Smooth muscle cell (in vitro differentiated cells): ENCODE results near the gene KRTAP10-3. TPM values are rescaled to one million over a fixed set of nuclear protein-coding genes. Genes with fewer than 3 reads are reported as not detected.

Experiments used
- DNase-seq: peaks from one replicate; lab custom pipeline; 2025; ENCODE audit not compliant: unreplicated experiment; lab: John Stamatoyannopoulos, UW
- H2AFZ ChIP-seq: fragments of 200-600 bp; sonication (generic); 2 replicates; pipeline ENCODE4 v1.6.0; 2016; ENCODE audit warnings: antibody characterized with exemption, low read depth, mild to moderate bottlenecking
- H3F3A ChIP-seq: fragments of 200-600 bp; sonication (generic); 2 replicates; pipeline ENCODE4 v1.6.0; 2017; ENCODE audit warnings: antibody characterized with exemption, low read depth
- H3K27ac ChIP-seq: fragments of 200-600 bp; sonication (generic); 2 replicates; pipeline ENCODE4 v1.5.1; 2016; ENCODE audit warnings: low read depth, mild to moderate bottlenecking
- H3K27me3 ChIP-seq: fragments of 200-600 bp; sonication (generic); 2 replicates; pipeline ENCODE4 v1.6.1; 2016; ENCODE audit warnings: low read depth, mild to moderate bottlenecking
- H3K36me3 ChIP-seq: fragments of 200-600 bp; sonication (generic); 2 replicates; pipeline ENCODE4 v1.5.1; 2016; ENCODE audit warnings: low read depth
- H3K4me1 ChIP-seq: fragments of 200-600 bp; sonication (generic); 2 replicates; pipeline ENCODE4 v1.5.1; 2016; ENCODE audit warnings: low read depth
- H3K4me2 ChIP-seq: fragments of 200-600 bp; sonication (generic); 2 replicates; pipeline ENCODE4 v1.6.0; 2016; ENCODE audit warnings: mild to moderate bottlenecking
- H3K4me3 ChIP-seq: fragments of 200-600 bp; sonication (generic); 2 replicates; pipeline ENCODE4 v1.5.1; 2016; ENCODE audit warnings: mild to moderate bottlenecking
- H3K79me2 ChIP-seq: fragments of 200-600 bp; sonication (generic); 2 replicates; pipeline ENCODE4 v1.6.0; 2016; ENCODE audit warnings: low read depth, mild to moderate bottlenecking
- H3K9ac ChIP-seq: fragments of 200-600 bp; sonication (generic); 2 replicates; pipeline ENCODE4 v1.6.0; 2016; ENCODE audit warnings: low read depth
- H3K9me3 ChIP-seq: fragments of 200-600 bp; sonication (generic); replicated peaks from 2 replicates; pipeline ENCODE4 v1.5.1; 2016; ENCODE audit warnings: low read depth
- H4K20me1 ChIP-seq: fragments of 200-600 bp; sonication (generic); 2 replicates; pipeline ENCODE4 v1.6.0; 2016; ENCODE audit warnings: low read depth
- CTCF ChIP-seq: fragments of 200-600 bp; sonication (generic); IDR thresholded peaks from 2 replicates; pipeline ENCODE4 v1.5.1; 2017; ENCODE audit warnings: borderline replicate concordance, mild to moderate bottlenecking, antibody characterized with exemption; ENCODE audit not compliant: insufficient read depth, poor library complexity, severe bottlenecking
- WGBS: methylation state at CpG from one replicate; pipeline ENCODE4 v1.1.7; 2016; ENCODE audit warnings: low lambda C conversion rate; 5-methylcytosine and 5-hydroxymethylcytosine counted together
- polyA plus RNA-seq: library from polyadenylated mRNA; unstranded; fragments of >200 nt; fragmentation: Nextera tagmentation; extraction: Ambion mirVana; gene quantifications from 2 replicates; pipeline ENCODE4 v1.2.1, GENCODE V29; 2016
- total RNA-seq: library from RNA; depleted of rRNA; stranded (reverse); fragments of >200 nt; gene quantifications from 2 replicates; pipeline ENCODE4 v1.2.3, GENCODE V29; 2014

The KRTAP10-3 gene
- total and polyA plus RNA-seq, 2 experiments from 2014 or later = not detected

DNA sequence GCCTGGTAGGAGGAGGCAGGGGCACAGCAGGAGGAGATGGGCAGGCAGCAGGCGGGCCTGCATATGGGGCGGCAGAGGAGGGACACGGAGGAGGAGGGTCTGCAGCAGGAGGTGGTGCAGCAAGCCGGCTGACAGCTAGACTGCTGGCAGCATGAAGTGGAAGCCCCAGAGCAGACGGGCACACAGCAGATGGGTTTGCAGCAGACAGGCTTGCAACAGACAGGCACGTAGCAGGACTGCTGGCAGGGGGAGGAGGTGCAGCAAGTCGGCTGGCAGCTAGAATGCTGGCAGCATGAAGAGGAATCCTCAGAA is 21.2 kb upstream of the KRTAP10-3 start:
- H3K4me2 ChIP-seq = no peak overlapping the region
- peaks cover 17% of the 10 kb centered on the region for H3K9me3 ChIP-seq
- no peak overlapping the region for H3K4me3 ChIP-seq
- H3K27me3 ChIP-seq = no peaks in the 10 kb centered on the region
- no peak for TF ChIP-seq CTCF
- DNase-seq = no peak
- no peaks in the 10 kb centered on the region for H3K79me2 ChIP-seq
- H2AFZ ChIP-seq = no peak overlapping the region
- WGBS = 86% methylated on average over 7 of the region's 7 CpGs
- H3K27ac ChIP-seq = no peak overlapping the region
- no peaks in the 10 kb centered on the region for H3F3A ChIP-seq
- H4K20me1 ChIP-seq = no peaks in the 10 kb centered on the region
- H3K9ac ChIP-seq = no peak overlapping the region
- peaks cover 3% of the 10 kb centered on the region for H3K4me1 ChIP-seq
- H3K36me3 ChIP-seq = no peaks in the 10 kb centered on the region

GRCh38 chr21:44579056-44579832 is 20.6 kb upstream of the KRTAP10-3 start:
- no peaks in the 10 kb centered on the region for H4K20me1 ChIP-seq

GRCh38 chr21:44578371-44579055 is 19.9 kb upstream of the KRTAP10-3 start:
- TF ChIP-seq CTCF = no peak
- no peak overlapping the region for H3K4me2 ChIP-seq
- H3K27ac ChIP-seq = no peak overlapping the region
- 96% methylated on average over 17 of the region's 17 CpGs for WGBS
- H3K79me2 ChIP-seq = no peaks in the 10 kb centered on the region
- no peaks in the 10 kb centered on the region for H4K20me1 ChIP-seq
- no peak overlapping the region for H3K9ac ChIP-seq
- no peaks in the 10 kb centered on the region for H3K36me3 ChIP-seq
- no peak overlapping the region for H3K4me3 ChIP-seq
- no peak overlapping the region for H2AFZ ChIP-seq
- H3K9me3 ChIP-seq = peaks cover 17% of the 10 kb centered on the region
- no peak for DNase-seq
- H3K27me3 ChIP-seq = no peaks in the 10 kb centered on the region
- H3F3A ChIP-seq = no peaks in the 10 kb centered on the region
- peaks cover 3% of the 10 kb centered on the region for H3K4me1 ChIP-seq

More at GRCh38 chr21:44579056-44579832, 20.6 kb upstream of the KRTAP10-3 start:
- H3K4me3 ChIP-seq = no peak overlapping the region
- H3K79me2 ChIP-seq = no peaks in the 10 kb centered on the region
- no peaks in the 10 kb centered on the region for H3F3A ChIP-seq
- H3K36me3 ChIP-seq = no peaks in the 10 kb centered on the region
- H3K27me3 ChIP-seq = no peaks in the 10 kb centered on the region
- WGBS = 93% methylated on average over 21 of the region's 22 CpGs
- peaks cover 17% of the 10 kb centered on the region for H3K9me3 ChIP-seq
- no peak for TF ChIP-seq CTCF
- no peak for DNase-seq
- H2AFZ ChIP-seq = no peak overlapping the region
- peaks cover 3% of the 10 kb centered on the region for H3K4me1 ChIP-seq
- no peak overlapping the region for H3K27ac ChIP-seq
- no peak overlapping the region for H3K4me2 ChIP-seq
- H3K9ac ChIP-seq = no peak overlapping the region
